Neuron (in vitro differentiated cells): ENCODE measurements around the gene SMIM21.

Experiments used
- H2AFZ ChIP-seq: one replicate; pipeline ENCODE4 v1.6.1; 2013; ENCODE audit warnings: low read depth, mild to moderate bottlenecking, inconsistent platforms, low read length, moderate library complexity
- H3K27me3 ChIP-seq: one replicate; pipeline ENCODE4 v1.6.1; 2013; ENCODE audit warnings: low read length; ENCODE audit not compliant: insufficient read depth
- H3K36me3 ChIP-seq: one replicate; pipeline ENCODE4 v1.6.1; 2013; ENCODE audit warnings: low read length; ENCODE audit not compliant: insufficient read depth
- H3K4me1 ChIP-seq: one replicate; pipeline ENCODE4 v1.6.1; 2013; ENCODE audit warnings: low read length; ENCODE audit not compliant: insufficient read depth
- H3K4me3 ChIP-seq: 2 replicates; pipeline ENCODE4 v1.5.1; 2013; ENCODE audit warnings: mild to moderate bottlenecking, low read length, moderate library complexity
- H3K9me3 ChIP-seq: one replicate; pipeline ENCODE4 v1.6.1; 2013; ENCODE audit warnings: low read length

The SMIM21 gene

DNA sequence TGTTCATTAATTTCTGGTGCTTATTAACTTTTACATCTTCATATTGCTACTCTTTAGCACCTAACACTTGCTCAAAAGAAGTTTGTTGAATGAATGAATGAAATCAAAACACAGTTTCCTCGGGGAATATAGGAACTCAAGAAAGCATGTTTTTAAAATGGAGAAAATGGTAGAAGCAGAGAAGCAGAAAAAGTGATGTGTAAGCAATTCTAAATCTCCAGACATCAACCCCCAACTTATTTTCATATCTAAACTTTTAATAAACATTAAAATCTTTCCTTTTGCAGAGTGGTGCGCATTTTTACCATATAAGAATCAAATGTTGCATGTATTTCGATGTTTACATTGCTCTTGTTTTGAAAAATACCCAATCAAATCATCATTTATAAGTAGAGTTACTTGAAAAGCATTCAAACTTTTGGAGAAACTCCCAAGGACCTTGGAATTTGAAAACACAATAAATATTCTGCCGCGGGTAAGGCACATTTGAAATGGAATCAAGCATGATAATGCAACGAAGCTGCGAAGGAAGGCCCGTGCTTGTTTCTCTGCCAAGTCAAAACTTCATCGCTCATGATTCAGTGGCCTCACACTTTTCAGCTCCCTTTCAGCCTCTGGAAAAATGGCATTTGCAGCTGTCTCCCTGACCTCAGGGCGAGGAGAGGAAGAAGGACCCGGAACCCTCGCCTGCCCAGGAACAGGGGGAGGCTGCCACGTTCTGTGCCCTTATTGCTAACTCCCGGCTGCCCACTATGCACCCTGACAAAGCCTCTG is 26.7 kb upstream of the SMIM21 start:
- Histone ChIP-seq H3K36me3 (no peaks in the 10 kb centered on the region), H3K9me3 (no peaks in the 10 kb centered on the region), H3K27me3 (peaks cover 13% of the 10 kb centered on the region), H2AFZ (no peak overlapping the region), H3K4me3 (no peak overlapping the region), H3K4me1 (peaks cover 9% of the 10 kb centered on the region)

DNA sequence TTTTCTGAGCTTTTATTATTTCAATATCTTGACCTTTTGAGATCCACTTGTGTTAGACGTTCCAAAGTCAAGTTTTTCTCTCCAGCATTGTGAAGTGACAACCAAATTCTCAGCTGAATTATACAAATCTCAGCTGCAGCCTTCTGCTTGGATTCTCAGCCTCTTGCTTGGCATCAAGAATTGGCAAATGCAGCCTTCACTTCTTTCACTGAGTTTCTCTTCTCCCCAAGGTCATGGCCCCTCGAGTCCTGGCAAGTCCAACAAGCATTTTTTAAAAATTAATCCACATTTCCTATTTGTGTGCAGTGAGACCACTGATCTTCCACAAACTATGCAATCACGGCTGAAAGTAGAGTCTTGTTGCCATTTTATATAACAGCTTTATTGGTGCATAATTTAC is 23.4 kb upstream of the SMIM21 start:
- Histone ChIP-seq H3K27me3 (peaks cover 13% of the 10 kb centered on the region), H3K9me3 (no peaks in the 10 kb centered on the region), H3K4me1 (peaks cover 1% of the 10 kb centered on the region), H3K36me3 (no peaks in the 10 kb centered on the region), H3K4me3 (no peak overlapping the region), H2AFZ (no peak overlapping the region)

DNA sequence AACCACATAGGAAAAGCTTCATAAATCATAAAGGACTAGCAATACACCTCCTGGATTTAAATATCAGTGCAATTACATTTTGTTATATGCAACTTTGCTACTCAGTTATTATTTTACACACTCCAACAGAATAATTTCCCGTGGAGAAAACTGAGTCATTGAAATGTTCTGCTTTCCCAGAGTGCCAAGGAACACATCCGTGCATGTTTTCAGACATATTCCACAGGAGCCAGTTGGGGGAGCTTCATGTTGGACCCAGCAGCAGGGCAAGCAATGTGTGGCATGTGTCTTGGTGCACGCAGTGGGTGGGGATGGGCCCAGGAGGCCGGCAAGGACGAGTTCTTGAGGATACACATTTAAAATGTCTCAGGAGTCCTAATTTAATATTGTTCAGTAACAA is 14.4 kb upstream of the SMIM21 start:
- H3K9me3 ChIP-seq, result no peaks in the 10 kb centered on the region
- H2AFZ ChIP-seq, result no peak overlapping the region
- no peaks in the 10 kb centered on the region for H3K36me3 ChIP-seq
- H3K4me3 ChIP-seq, result no peak overlapping the region
- no peaks in the 10 kb centered on the region for H3K4me1 ChIP-seq
- peaks cover 6% of the 10 kb centered on the region for H3K27me3 ChIP-seq

DNA sequence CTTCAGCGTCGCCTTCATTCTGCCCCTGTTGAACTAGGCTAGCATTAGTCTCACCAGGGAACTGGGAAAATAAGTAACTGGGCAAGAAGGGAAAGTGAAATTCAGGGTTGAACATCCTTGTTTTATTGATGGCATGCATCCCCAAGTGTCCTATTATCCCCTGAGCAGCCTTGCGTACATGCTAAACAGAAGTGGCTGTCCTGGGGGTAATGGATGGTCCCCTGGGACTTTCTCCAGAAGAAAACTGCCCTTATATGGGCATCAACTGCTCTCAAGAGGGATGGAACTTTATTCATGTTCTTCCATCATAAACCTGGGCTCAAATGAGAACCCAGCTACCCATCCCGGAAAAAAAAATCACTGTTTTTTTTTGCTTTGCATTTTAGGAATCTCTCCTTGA is 11.8 kb upstream of the SMIM21 start:
- Histone ChIP-seq H3K27me3 (peaks cover 6% of the 10 kb centered on the region), H3K4me1 (no peaks in the 10 kb centered on the region), H3K36me3 (no peaks in the 10 kb centered on the region), H2AFZ (no peak overlapping the region), H3K4me3 (no peak overlapping the region), H3K9me3 (no peaks in the 10 kb centered on the region)

DNA sequence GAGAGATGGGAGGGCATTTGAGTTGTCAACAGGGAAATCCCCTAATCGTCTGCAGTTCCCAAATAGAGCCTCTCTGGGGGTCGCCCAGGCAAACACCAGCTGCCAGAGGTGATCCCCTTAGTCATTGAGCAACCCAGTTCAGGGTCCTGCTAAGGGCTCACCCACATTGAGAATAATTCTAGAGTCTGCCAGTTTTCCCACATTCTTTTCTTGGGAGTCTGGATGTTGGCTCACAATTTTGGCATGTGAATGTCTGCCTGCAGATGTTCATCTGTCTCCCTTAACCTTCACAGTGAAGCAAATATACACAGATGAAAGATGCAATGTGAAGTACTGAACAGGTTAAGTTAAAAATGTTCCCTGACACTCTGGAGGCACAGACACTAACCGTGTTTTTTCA is 11.4 kb upstream of the SMIM21 start:
- Histone ChIP-seq H3K36me3 (no peaks in the 10 kb centered on the region), H3K4me3 (no peak overlapping the region), H2AFZ (no peak overlapping the region), H3K9me3 (no peaks in the 10 kb centered on the region), H3K27me3 (peaks cover 6% of the 10 kb centered on the region), H3K4me1 (no peaks in the 10 kb centered on the region)

DNA sequence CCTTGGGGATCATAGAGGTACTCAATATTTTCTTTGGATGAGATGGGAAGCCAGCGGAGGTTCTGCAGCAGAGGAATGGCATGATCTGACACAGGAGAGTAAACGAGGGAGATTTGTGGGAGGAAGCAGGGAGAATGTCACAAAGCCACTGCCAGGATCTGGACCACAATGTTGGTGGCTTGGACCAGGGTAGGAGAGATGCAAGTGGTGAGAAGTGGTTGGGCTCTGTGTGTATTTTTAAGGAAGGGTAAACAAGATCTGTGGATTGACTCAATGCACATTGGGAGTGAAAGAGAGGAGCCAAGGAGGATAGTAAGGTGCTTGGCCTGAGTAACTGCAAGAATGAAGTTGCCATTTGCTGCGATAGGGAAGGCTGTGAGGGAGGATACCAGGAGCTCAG is 10.5 kb upstream of the SMIM21 start:
- Histone ChIP-seq H3K27me3 (peaks cover 6% of the 10 kb centered on the region), H3K9me3 (no peaks in the 10 kb centered on the region), H3K4me1 (no peaks in the 10 kb centered on the region), H3K36me3 (no peaks in the 10 kb centered on the region), H2AFZ (no peak overlapping the region), H3K4me3 (no peak overlapping the region)

DNA sequence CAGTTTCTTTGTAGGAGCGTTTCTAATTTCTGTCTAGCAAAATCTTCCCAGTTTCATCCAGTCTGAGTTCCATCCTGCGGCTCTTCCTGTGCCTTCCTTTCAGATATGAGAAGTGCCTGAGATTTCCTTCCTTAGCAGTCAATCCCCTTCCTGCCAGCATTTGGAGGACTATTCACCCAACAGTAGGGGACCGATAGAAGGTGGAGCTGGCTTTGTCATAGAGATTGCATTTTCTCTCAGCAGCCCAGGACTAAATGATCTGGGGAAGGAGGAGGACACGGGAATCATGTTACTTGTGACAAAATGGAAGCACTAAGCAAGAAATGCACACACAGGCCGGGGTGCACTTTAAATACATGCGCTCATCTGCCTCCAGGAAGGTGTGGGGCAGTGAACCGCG is 5.6 kb upstream of the SMIM21 start:
- Histone ChIP-seq H3K4me3 (no peak overlapping the region), H2AFZ (no peak overlapping the region), H3K36me3 (no peaks in the 10 kb centered on the region)

DNA sequence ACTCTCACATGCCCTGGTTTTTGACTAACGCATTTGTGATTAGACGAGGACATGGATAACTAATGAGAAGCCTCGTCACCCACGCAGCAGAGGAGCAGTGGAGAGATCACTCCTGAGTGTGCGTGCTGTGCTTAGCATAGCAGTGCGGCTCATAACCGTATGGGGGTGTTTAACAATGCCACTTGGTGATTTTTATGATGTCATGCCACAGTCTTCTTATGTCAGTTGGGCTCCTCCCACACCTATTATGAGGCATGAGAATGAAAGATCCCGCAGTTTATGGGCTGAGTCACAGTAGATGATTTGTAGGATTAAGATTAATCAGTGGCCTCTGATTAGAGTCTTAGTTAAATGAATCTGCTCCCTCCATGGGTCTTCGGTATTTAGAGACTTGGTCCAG is 2.5 kb upstream of the SMIM21 start:
- Histone ChIP-seq H3K4me1 (no peaks in the 10 kb centered on the region), H3K36me3 (no peaks in the 10 kb centered on the region), H3K4me3 (no peak overlapping the region), H3K9me3 (no peaks in the 10 kb centered on the region), H2AFZ (no peak overlapping the region), H3K27me3 (peaks cover 2% of the 10 kb centered on the region)

More for the DNA sequence above, 5.6 kb upstream of the SMIM21 start:
- Histone ChIP-seq H3K9me3 (no peaks in the 10 kb centered on the region), H3K4me1 (no peaks in the 10 kb centered on the region), H3K27me3 (peaks cover 2% of the 10 kb centered on the region)

DNA sequence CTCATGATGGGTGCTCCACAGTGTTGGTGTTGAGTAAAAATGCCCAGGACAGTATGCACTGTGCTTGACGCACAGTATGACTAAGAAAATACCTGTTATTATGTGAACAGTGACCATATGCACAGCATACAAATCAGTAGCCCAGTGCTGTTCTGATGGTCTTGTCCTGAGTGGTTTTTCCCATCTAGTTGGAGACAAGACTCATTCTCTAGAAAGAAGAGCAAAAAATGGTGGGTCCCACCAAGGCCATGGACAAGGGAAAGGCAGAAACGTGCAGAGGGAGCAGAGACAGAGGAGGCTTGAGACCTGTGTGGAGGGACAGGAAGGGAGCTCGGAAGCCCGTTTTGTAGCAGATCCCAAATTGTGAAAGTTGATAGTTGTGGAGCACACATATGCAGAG is 987 bp upstream of the SMIM21 start:
- H2AFZ ChIP-seq, result no peak overlapping the region
- H3K36me3 ChIP-seq, result no peaks in the 10 kb centered on the region
- peaks cover 2% of the 10 kb centered on the region for H3K27me3 ChIP-seq
- no peaks in the 10 kb centered on the region for H3K4me1 ChIP-seq
- no peaks in the 10 kb centered on the region for H3K9me3 ChIP-seq
- no peak overlapping the region for H3K4me3 ChIP-seq

DNA sequence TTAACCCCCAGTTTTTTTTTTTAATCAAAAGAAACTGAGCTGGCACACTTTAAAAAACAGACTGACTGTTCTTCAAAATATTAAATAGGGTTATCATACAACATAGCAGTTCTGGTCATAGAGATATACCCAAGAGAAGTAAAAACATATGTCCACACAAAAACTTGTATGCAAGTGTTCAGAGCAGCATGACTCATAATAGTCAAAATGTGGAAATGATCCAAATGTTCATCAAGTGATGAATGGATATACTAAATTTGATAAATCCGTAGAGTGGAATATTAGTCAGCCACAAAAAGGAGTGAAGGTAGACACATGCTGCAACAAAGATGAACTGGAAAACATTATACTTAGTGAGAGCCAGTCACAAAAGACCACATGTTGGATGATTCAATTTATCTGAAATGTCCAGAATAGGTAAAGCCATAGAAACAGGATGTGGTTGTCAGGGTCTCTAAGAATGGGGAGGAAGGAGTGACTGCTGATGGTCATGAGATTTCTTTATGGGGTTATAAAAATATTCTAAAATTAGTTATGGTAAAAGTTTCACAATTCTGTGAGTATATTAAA is 5.1 kb downstream of the SMIM21 start:
- Histone ChIP-seq H3K4me3 (no peak overlapping the region), H3K9me3 (no peaks in the 10 kb centered on the region), H3K27me3 (no peaks in the 10 kb centered on the region), H3K36me3 (no peaks in the 10 kb centered on the region), H3K4me1 (no peaks in the 10 kb centered on the region), H2AFZ (no peak overlapping the region)

DNA sequence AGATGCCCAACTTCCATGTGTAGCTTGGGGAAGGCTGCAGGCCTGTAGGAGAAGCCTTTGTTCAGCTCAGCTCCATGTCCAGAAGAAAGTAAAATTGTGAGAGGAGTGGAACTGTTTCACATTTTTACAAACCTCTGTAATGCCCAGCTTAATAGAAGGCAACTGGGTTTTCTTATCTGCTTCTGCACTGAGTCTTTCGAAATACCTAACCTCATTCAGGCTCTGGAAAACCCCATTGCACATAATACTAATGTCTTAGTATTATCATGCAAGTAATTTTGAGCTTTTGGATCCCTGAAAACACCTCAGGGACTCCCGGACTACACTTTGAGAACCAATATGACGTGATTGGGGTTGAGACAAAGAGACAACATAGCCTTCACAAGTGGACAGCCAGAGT is 5.8 kb downstream of the SMIM21 start:
- H3K4me3 ChIP-seq, result no peak overlapping the region
- H2AFZ ChIP-seq, result no peak overlapping the region
- H3K36me3 ChIP-seq, result no peaks in the 10 kb centered on the region
- H3K9me3 ChIP-seq, result no peaks in the 10 kb centered on the region
- H3K27me3 ChIP-seq, result no peaks in the 10 kb centered on the region
- no peaks in the 10 kb centered on the region for H3K4me1 ChIP-seq

DNA sequence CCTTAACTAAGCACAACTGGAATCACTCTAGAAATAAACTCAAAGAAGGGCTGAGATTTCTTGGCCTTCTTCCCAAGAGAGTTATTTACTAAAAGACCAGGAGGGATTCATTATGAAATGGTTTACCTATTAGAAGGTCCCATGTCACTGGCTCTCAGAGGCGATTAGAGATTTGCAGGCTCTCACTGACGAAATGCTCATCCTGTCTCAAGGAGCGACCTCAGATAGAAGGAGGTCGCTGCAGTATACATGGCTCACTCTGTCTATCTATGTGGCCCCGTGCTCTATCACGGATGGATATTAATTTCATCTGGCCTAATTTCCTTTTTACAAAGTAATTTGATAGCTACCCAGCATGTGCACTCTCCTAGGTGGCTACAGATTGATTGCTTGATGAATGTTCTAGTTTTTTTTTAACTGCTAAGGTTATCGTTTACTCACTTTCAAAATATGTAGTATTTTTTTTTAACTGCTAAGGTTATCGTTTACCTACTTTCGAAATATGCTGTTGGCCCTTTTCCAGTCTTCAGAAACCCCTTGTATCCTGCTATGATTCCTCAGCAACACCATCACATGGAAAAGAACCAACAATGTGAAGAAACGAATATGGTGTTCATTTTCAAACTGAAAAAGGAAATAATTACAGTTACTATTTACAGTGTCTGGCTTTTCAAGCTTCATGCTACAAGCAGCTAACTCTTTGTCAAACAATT is 9.1 kb downstream of the SMIM21 start:
- Histone ChIP-seq H3K36me3 (no peaks in the 10 kb centered on the region), H3K4me3 (no peak overlapping the region), H3K9me3 (no peaks in the 10 kb centered on the region), H2AFZ (no peak overlapping the region), H3K4me1 (no peaks in the 10 kb centered on the region), H3K27me3 (no peaks in the 10 kb centered on the region)

DNA sequence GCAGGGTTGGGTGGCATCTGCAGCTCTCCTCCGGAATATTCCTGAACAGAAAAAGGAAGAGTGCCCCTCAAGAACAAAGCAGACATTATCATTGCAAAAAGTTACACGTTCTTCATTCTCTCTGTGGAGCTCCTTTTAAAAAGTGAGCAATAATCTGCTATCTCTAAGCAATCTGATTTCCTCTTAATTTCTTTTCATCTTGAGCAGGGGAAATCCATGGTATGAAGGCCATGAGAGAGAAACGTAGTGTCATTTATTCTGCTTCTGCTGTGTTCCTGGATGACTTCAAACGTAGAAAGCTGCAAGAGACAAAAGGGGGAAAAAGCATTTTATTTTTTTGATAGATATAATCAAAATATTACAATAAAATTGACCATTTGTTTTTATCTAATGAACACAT is 16.9 kb downstream of the SMIM21 start:
- no peaks in the 10 kb centered on the region for H3K9me3 ChIP-seq

More for the DNA sequence above, 16.9 kb downstream of the SMIM21 start:
- Histone ChIP-seq H3K27me3 (no peaks in the 10 kb centered on the region), H3K4me3 (no peak overlapping the region), H2AFZ (no peak overlapping the region), H3K36me3 (no peaks in the 10 kb centered on the region), H3K4me1 (no peaks in the 10 kb centered on the region)
